Measurements from ENCODE around the gene DSCAM. TPM values are rescaled to one million over a fixed set of nuclear protein-coding genes. Genes with fewer than 3 reads are reported as not detected.

Gene DSCAM
- total and polyA plus RNA-seq, 2 donors (not counting 1 experiment from before 2014, with no cell fraction given): under 0.01 to 0.01 TPM

DNA sequence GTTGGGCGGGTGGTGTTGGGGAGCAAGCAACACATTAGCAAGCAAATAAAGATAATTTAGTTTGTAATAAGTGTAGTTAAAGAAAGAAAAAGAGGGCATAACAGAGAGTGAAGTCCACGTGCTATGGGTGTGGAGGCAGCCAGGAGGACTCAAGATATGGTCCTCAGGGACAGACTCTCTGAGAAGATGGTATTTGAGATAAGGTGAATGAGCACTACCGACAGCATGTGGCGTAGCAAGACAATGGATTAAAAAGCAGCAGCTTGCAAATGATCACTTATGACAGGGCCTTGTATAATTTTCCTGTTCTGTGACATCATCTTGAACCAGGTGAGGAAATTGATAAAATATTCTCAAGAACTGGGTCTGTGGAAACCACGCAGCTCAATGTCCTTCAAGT is 491.9 kb downstream of the DSCAM start:
- no peak for DNase-seq (ENCODE audit: low read depth in 2 of 2)
- H3K27me3 ChIP-seq (ENCODE audit: control insufficient read depth, insufficient read depth, low read length): no peaks in the 10 kb centered on the region
- no peak overlapping the region for H2AFZ ChIP-seq (ENCODE audit: low read length)
- H3K79me2 ChIP-seq (ENCODE audit: control insufficient read depth, insufficient read depth, low read length): no peaks in the 10 kb centered on the region
- no peak overlapping the region for H3K4me3 ChIP-seq (replicated peaks in 1 of 4; ENCODE audit: control extremely low read depth in 1 of 4, insufficient read depth in 1 of 4, low read depth in 3 of 4, low read length in 4 of 4)
- no peaks in the 10 kb centered on the region for H3K4me1 ChIP-seq (ENCODE audit: control insufficient read depth, extremely low read depth, insufficient read depth, low read length)
- H4K20me1 ChIP-seq (ENCODE audit: control insufficient read depth, extremely low read depth, insufficient read depth, low read length): no peaks in the 10 kb centered on the region
- no peaks in the 10 kb centered on the region for H3K9me3 ChIP-seq (ENCODE audit: control insufficient read depth, insufficient read depth, low read depth, low read length)
- no peak overlapping the region for H3K27ac ChIP-seq (ENCODE audit: insufficient read depth, low read length)
- TF ChIP-seq, protein P1, sequence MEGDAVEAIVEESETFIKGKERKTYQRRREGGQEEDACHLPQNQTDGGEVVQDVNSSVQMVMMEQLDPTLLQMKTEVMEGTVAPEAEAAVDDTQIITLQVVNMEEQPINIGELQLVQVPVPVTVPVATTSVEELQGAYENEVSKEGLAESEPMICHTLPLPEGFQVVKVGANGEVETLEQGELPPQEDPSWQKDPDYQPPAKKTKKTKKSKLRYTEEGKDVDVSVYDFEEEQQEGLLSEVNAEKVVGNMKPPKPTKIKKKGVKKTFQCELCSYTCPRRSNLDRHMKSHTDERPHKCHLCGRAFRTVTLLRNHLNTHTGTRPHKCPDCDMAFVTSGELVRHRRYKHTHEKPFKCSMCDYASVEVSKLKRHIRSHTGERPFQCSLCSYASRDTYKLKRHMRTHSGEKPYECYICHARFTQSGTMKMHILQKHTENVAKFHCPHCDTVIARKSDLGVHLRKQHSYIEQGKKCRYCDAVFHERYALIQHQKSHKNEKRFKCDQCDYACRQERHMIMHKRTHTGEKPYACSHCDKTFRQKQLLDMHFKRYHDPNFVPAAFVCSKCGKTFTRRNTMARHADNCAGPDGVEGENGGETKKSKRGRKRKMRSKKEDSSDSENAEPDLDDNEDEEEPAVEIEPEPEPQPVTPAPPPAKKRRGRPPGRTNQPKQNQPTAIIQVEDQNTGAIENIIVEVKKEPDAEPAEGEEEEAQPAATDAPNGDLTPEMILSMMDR (conservative IDR thresholded peaks at IDR 0.05 in 1 of 2, IDR thresholded peaks at IDR 0.05 in 1 of 2; ENCODE audit: low read depth in 1 of 2, low read length in 2 of 2): no peak
- no peak for TF ChIP-seq EZH2 (IDR thresholded peaks at IDR 0.05; ENCODE audit: low read length, missing control alignments)
- no peak overlapping the region for H3K4me2 ChIP-seq (ENCODE audit: extremely low read depth, insufficient read depth, low read length)
- no peaks in the 10 kb centered on the region for H3K36me3 ChIP-seq (ENCODE audit: control insufficient read depth, insufficient read depth, low read length)
- H3K9ac ChIP-seq (ENCODE audit: insufficient read depth, low read length): no peak overlapping the region

GRCh38 chr21:40351006-40351405 is 496.0 kb downstream of the DSCAM start:
- Histone ChIP-seq H3K36me3 (ENCODE audit: control insufficient read depth, insufficient read depth, low read length) (no peaks in the 10 kb centered on the region), H3K9ac (ENCODE audit: insufficient read depth, low read length) (no peak overlapping the region), H3K27me3 (ENCODE audit: control insufficient read depth, insufficient read depth, low read length) (no peaks in the 10 kb centered on the region), H2AFZ (ENCODE audit: low read length) (no peak overlapping the region), H3K4me3 (replicated peaks in 1 of 4; ENCODE audit: control extremely low read depth in 1 of 4, insufficient read depth in 1 of 4, low read depth in 3 of 4, low read length in 4 of 4) (no peak overlapping the region), H3K4me2 (ENCODE audit: extremely low read depth, insufficient read depth, low read length) (no peak overlapping the region), H3K27ac (ENCODE audit: insufficient read depth, low read length) (no peak overlapping the region), H4K20me1 (ENCODE audit: control insufficient read depth, extremely low read depth, insufficient read depth, low read length) (no peaks in the 10 kb centered on the region), H3K9me3 (ENCODE audit: control insufficient read depth, insufficient read depth, low read depth, low read length) (no peaks in the 10 kb centered on the region), H3K79me2 (ENCODE audit: control insufficient read depth, insufficient read depth, low read length) (no peaks in the 10 kb centered on the region), H3K4me1 (ENCODE audit: control insufficient read depth, extremely low read depth, insufficient read depth, low read length) (no peaks in the 10 kb centered on the region)
- TF ChIP-seq, protein P1 (conservative IDR thresholded peaks at IDR 0.05 in 1 of 2, IDR thresholded peaks at IDR 0.05 in 1 of 2; ENCODE audit: low read depth in 1 of 2, low read length in 2 of 2): no peak
- no peak for TF ChIP-seq EZH2 (IDR thresholded peaks at IDR 0.05; ENCODE audit: low read length, missing control alignments)
- DNase-seq (ENCODE audit: low read depth in 2 of 2): no peak

GRCh38 chr21:40349591-40349990 is 497.4 kb downstream of the DSCAM start:
- TF ChIP-seq, protein P1 (conservative IDR thresholded peaks at IDR 0.05 in 1 of 2, IDR thresholded peaks at IDR 0.05 in 1 of 2; ENCODE audit: low read depth in 1 of 2, low read length in 2 of 2): no peak
- TF ChIP-seq EZH2 (IDR thresholded peaks at IDR 0.05; ENCODE audit: low read length, missing control alignments): no peak

More at GRCh38 chr21:40349591-40349990, 497.4 kb downstream of the DSCAM start:
- DNase-seq (ENCODE audit: low read depth in 2 of 2): no peak
- Histone ChIP-seq H3K4me3 (replicated peaks in 1 of 4; ENCODE audit: control extremely low read depth in 1 of 4, insufficient read depth in 1 of 4, low read depth in 3 of 4, low read length in 4 of 4) (no peak overlapping the region), H3K9me3 (ENCODE audit: control insufficient read depth, insufficient read depth, low read depth, low read length) (no peaks in the 10 kb centered on the region), H3K27me3 (ENCODE audit: control insufficient read depth, insufficient read depth, low read length) (no peaks in the 10 kb centered on the region), H3K4me2 (ENCODE audit: extremely low read depth, insufficient read depth, low read length) (no peak overlapping the region), H2AFZ (ENCODE audit: low read length) (no peak overlapping the region), H3K36me3 (ENCODE audit: control insufficient read depth, insufficient read depth, low read length) (no peaks in the 10 kb centered on the region), H3K4me1 (ENCODE audit: control insufficient read depth, extremely low read depth, insufficient read depth, low read length) (no peaks in the 10 kb centered on the region), H4K20me1 (ENCODE audit: control insufficient read depth, extremely low read depth, insufficient read depth, low read length) (no peaks in the 10 kb centered on the region), H3K27ac (ENCODE audit: insufficient read depth, low read length) (no peak overlapping the region), H3K9ac (ENCODE audit: insufficient read depth, low read length) (no peak overlapping the region), H3K79me2 (ENCODE audit: control insufficient read depth, insufficient read depth, low read length) (no peaks in the 10 kb centered on the region)
